Endothelial cell of umbilical vein (primary cell): Measurements from ENCODE around the gene SBK3. TPM values are rescaled to one million over a fixed set of nuclear protein-coding genes. Genes with fewer than 3 reads are reported as not detected.
A peak's percentile ranks its signal among the peaks of the same experiment; 100 is the strongest.

Experiments used
- BruUV-seq: library from RNA; stranded (reverse); fragments of 400-500 nt; replicated peaks from 2 replicates; lab custom pipeline; 2021; lab: Mats Ljungman, UMichigan
- CTCF ChIA-PET: fragments of 300-600, 350-600 bp; sonication (Branson Sonifier 250); formaldehyde crosslinking; loops from one replicate; lab custom pipeline; 2021; ENCODE audit warnings: antibody characterized with exemption, inconsistent platforms; lab: Charles Lee
- POLR2A ChIA-PET: fragments of 300-600, 350-600 bp; sonication (Branson Sonifier 250); formaldehyde crosslinking; loops from one replicate; lab custom pipeline; 2021; ENCODE audit warnings: antibody characterized with exemption, inconsistent platforms; lab: Charles Lee
- DNase-seq: peaks from one replicate; pipeline ENCODE4 v3.0.0-alpha.2; 2011; ENCODE audit warnings: low read depth, low spot score
- FAIRE-seq: peaks from 2 replicates; lab custom pipeline; 2011; peaks lifted over from hg19 to GRCh38; lab: Jason Lieb, UNC
- H2AFZ ChIP-seq: 2 replicates; pipeline ENCODE4 v1.6.0; 2012; ENCODE audit warnings: low read depth, low read length, control low read depth, inconsistent platforms
- H3K27ac ChIP-seq: 2 replicates; pipeline ENCODE4 v1.5.1; 2011; ENCODE audit warnings: low read depth, mild to moderate bottlenecking, control low read depth, low read length, moderate library complexity; ENCODE audit not compliant: insufficient read depth
- H3K27me3 ChIP-seq, 2 experiments: 2 replicates each; pipeline versions ENCODE4 v1.6.0 to v1.6.1; 2011; ENCODE audit warnings: low read length in 2 of 2, mixed read lengths in 1 of 2; ENCODE audit not compliant: control insufficient read depth in 2 of 2, insufficient read depth in 2 of 2
- H3K36me3 ChIP-seq, 2 experiments: 2 replicates in 1 of 2; 3 replicates in 1 of 2; pipeline ENCODE4 v1.5.1; 2011; ENCODE audit warnings: low read length in 2 of 2, mild to moderate bottlenecking in 1 of 2, moderate library complexity in 1 of 2; ENCODE audit not compliant: control insufficient read depth in 2 of 2, insufficient read depth in 2 of 2; ENCODE audit errors: extremely low read depth in 1 of 2
- H3K4me1 ChIP-seq: 3 replicates; pipeline ENCODE4 v1.5.1; 2011; ENCODE audit warnings: mild to moderate bottlenecking, low read length; ENCODE audit not compliant: control insufficient read depth, insufficient read depth; ENCODE audit errors: extremely low read depth
- H3K4me2 ChIP-seq: 2 replicates; pipeline ENCODE4 v1.6.1; 2011; ENCODE audit warnings: low read length, control low read depth, mixed read lengths; ENCODE audit not compliant: insufficient read depth
- H3K4me3 ChIP-seq, 3 experiments: fragments of 200-600 bp in 1 of 3; sonication (generic), shearing (Covaris generic) in 1 of 3; replicated peaks in 1 of 3; 2 replicates each; pipeline ENCODE4 v1.5.1; 2011 to 2016; ENCODE audit warnings: control low read depth in 3 of 3, low read length in 3 of 3, mild to moderate bottlenecking in 2 of 3, inconsistent platforms in 1 of 3, low read depth in 1 of 3, moderate library complexity in 1 of 3; ENCODE audit not compliant: insufficient read depth in 1 of 3
- H3K79me2 ChIP-seq: 2 replicates; pipeline ENCODE4 v1.6.0; 2012; ENCODE audit warnings: low read length, inconsistent platforms; ENCODE audit not compliant: control insufficient read depth, insufficient read depth
- H3K9ac ChIP-seq: replicated peaks from 2 replicates; pipeline ENCODE3; 2011; ENCODE audit warnings: low read length, control low read depth; ENCODE audit not compliant: insufficient read depth; ENCODE audit errors: extremely low read depth
- H3K9me1 ChIP-seq: replicated peaks from 3 replicates; pipeline ENCODE4 v1.6.0; 2011; ENCODE audit warnings: mild to moderate bottlenecking, low read length; ENCODE audit not compliant: control insufficient read depth, insufficient read depth; ENCODE audit errors: extremely low read depth
- H3K9me3 ChIP-seq: replicated peaks from 2 replicates; pipeline ENCODE4 v1.5.1; 2012; ENCODE audit warnings: low read length, inconsistent platforms; ENCODE audit not compliant: control insufficient read depth, insufficient read depth
- H4K20me1 ChIP-seq: replicated peaks from 2 replicates; pipeline ENCODE3; 2011; ENCODE audit warnings: mild to moderate bottlenecking, low read length; ENCODE audit not compliant: control insufficient read depth, insufficient read depth; ENCODE audit errors: extremely low read depth
- CTCF ChIP-seq, 2 donors: IDR thresholded peaks; 1 replicate in 1 of 2; 2 replicates in 1 of 2; pipeline ENCODE4 v1.5.1; 2011; ENCODE audit warnings: low read length in 2 of 2, mild to moderate bottlenecking in 2 of 2, moderate library complexity in 2 of 2, control low read depth in 1 of 2, inconsistent platforms in 1 of 2, low read depth in 1 of 2; ENCODE audit not compliant: insufficient read depth in 1 of 2; ENCODE audit errors: extremely low read depth in 1 of 2
- FOS ChIP-seq: IDR thresholded peaks from 2 replicates; pipeline ENCODE4 v1.6.1; 2011; ENCODE audit warnings: mild to moderate bottlenecking, low read length, moderate library complexity, borderline replicate concordance; ENCODE audit not compliant: insufficient read depth
- GATA2 ChIP-seq: IDR thresholded peaks from 2 replicates; pipeline ENCODE4 v1.7.0; 2011; ENCODE audit warnings: low read depth, mild to moderate bottlenecking, moderate library complexity, mixed read lengths, low read length; ENCODE audit not compliant: insufficient read length, insufficient read depth
- JUN ChIP-seq: IDR thresholded peaks from 2 replicates; pipeline ENCODE4 v1.6.1; 2011; ENCODE audit warnings: borderline replicate concordance, low read depth; ENCODE audit not compliant: insufficient read length, insufficient read depth
- MAX ChIP-seq: IDR thresholded peaks from 2 replicates; pipeline ENCODE4 v1.6.1; 2011; ENCODE audit not compliant: insufficient read depth, insufficient read length
- MYC ChIP-seq: IDR thresholded peaks from one replicate; pipeline ENCODE4 v1.6.1; 2011; ENCODE audit warnings: mild to moderate bottlenecking, low read depth, low read length
- POLR2A ChIP-seq: IDR thresholded peaks from 2 replicates; pipeline ENCODE4 v1.6.1; 2012; ENCODE audit warnings: low read depth, mild to moderate bottlenecking, control low read depth, low read length
- POLR2AphosphoS5 ChIP-seq: IDR thresholded peaks from 2 replicates; pipeline ENCODE4 v1.6.1; 2012; ENCODE audit warnings: low read depth, mild to moderate bottlenecking, control low read depth, low read length, moderate library complexity; ENCODE audit not compliant: insufficient read depth
- dilution Hi-C: fragments of 300-500 bp; cut with MboI; formaldehyde crosslinking; loops from one replicate; pipeline ENCODE4 v1.15.0; 2019; ENCODE audit warnings: low sequenced_read_pairs; ENCODE audit not compliant: extremely low pct_ligation_motif_present
- intact Hi-C: fragments of 100-400 bp; cut with micrococcal nuclease; formaldehyde crosslinking; loops from one replicate; pipeline ENCODE4 v1.10.0; 2022
- polyA plus RNA-seq, 4 experiments: library from polyadenylated mRNA; depleted of rRNA in 3 of 4; stranded (reverse) in 3 of 4; unstranded in 1 of 4; fragments of >200 nt; gene quantifications; 2 replicates each; pipeline versions ENCODE4 v1.2.1 to v1.2.3, GENCODE V29; 2011 to 2012; ENCODE audit warnings: missing spikeins in 1 of 4
- total RNA-seq: library from RNA; stranded (reverse); gene quantifications from 2 replicates; pipeline ENCODE4 v1.2.3, GENCODE V29; 2021

SBK3 gene
- total and polyA plus RNA-seq, 2 donors (not counting 3 experiments of a cell fraction or from before 2014, with no cell fraction given), result 0.18 to 0.62 TPM

GRCh38 chr19:55537741-55538111 is 7.6 kb downstream of the SBK3 start:
- DNase-seq, result no peak

GRCh38 chr19:55536951-55537740 is 8.2 kb downstream of the SBK3 start, which contains the start of gene SBK2:
TSS of gene SBK2 (minus strand) at chr19:55537133. CDS start at chr19:55536294, 839 bp downstream.
- H2AFZ ChIP-seq, result no peak within 1 kb of the TSS
- H3K9me1 ChIP-seq, result no peaks in the 10 kb centered on the region
- no peaks in the 10 kb centered on the region for H4K20me1 ChIP-seq
- no peaks in the 10 kb centered on the region for H3K27me3 ChIP-seq
- TF ChIP-seq CTCF (IDR thresholded peaks at IDR 0.05; ENCODE audit: extremely low read depth in 1 of 2, insufficient read depth in 1 of 2, low read depth in 1 of 2, low read length in 2 of 2) (peak in 1 of 2 donors; percentile 43), FOS (no peak)
- no peak within 1 kb of the TSS for H3K27ac ChIP-seq
- BruUV-seq, result no TSS peak
- H3K9ac ChIP-seq, result no peak within 1 kb of the TSS
- ChIA-PET POLR2A (no interaction called here), CTCF (no interaction called here)
- no peak for FAIRE-seq
- intact Hi-C loops (loop anchor here (1.0 kb wide), 1 partner anchor 20 kb away; no protein-coding TSS in a partner anchor), dilution Hi-C loops (no loop called here)
- H3K4me1 ChIP-seq, result no peaks in the 10 kb centered on the region
- no peak within 1 kb of the TSS for H3K4me2 ChIP-seq
- no peaks in the 10 kb centered on the region for H3K9me3 ChIP-seq
- H3K36me3 ChIP-seq, result no peaks in the 10 kb centered on the region
- no peak for DNase-seq
- no peaks in the 10 kb centered on the region for H3K79me2 ChIP-seq
- H3K4me3 ChIP-seq, result no peak within 1 kb of the TSS

More at GRCh38 chr19:55537741-55538111, 7.6 kb downstream of the SBK3 start:
- POLR2A ChIA-PET, result no interaction called here
- FAIRE-seq, result no peak
- H3K9me1 ChIP-seq, result no peaks in the 10 kb centered on the region
- CTCF ChIA-PET, result no interaction called here
- no peaks in the 10 kb centered on the region for H3K36me3 ChIP-seq
- H3K27me3 ChIP-seq, result no peaks in the 10 kb centered on the region
- no peaks in the 10 kb centered on the region for H3K79me2 ChIP-seq
- H3K4me2 ChIP-seq, result no peak overlapping the region
- dilution Hi-C loops (no loop called here), intact Hi-C loops (loop anchor here (1.0 kb wide), 1 partner anchor 20 kb away; no protein-coding TSS in a partner anchor)
- TF ChIP-seq JUN (no peak), POLR2AphosphoS5 (no peak), MYC (no peak), POLR2A (no peak), GATA2 (no peak), FOS (no peak), MAX (no peak)
- no peaks in the 10 kb centered on the region for H3K9me3 ChIP-seq
- H3K4me3 ChIP-seq, result no peak overlapping the region
- no peaks in the 10 kb centered on the region for H4K20me1 ChIP-seq
- H3K4me1 ChIP-seq, result no peaks in the 10 kb centered on the region
- BruUV-seq, result no TSS peak
- no peak overlapping the region for H3K9ac ChIP-seq
- no peak overlapping the region for H2AFZ ChIP-seq
- no peak overlapping the region for H3K27ac ChIP-seq
